Adrenal gland (tissue), 5 donors: ENCODE measurements around the gene QPCT.

Experiments used
- POLR2A ChIP-seq, 2 donors: fragments of 450-650 bp; IDR thresholded peaks; one replicate each; pipeline ENCODE4 v1.6.1; 2017; ENCODE audit warnings: antibody characterized with exemption in 2 of 2, mild to moderate bottlenecking in 2 of 2, moderate library complexity in 1 of 2
- TF ChIP-seq, protein P1 (sequence below), 6 experiments: fragments of 450-650 bp in 4 of 6; fragments of 200-600 bp in 2 of 6; sonication (generic) in 1 of 6; IDR thresholded peaks; 1 replicate in 5 of 6; 2 replicates in 1 of 6; pipeline versions ENCODE4 v1.5.1 to v1.8.0; 2016 to 2021; ENCODE audit warnings: antibody characterized with exemption in 6 of 6, mild to moderate bottlenecking in 2 of 6, moderate library complexity in 1 of 6
- donor health status: DM: no; HTN: no; CAD: no.

- TF ChIP-seq, protein P1, sequence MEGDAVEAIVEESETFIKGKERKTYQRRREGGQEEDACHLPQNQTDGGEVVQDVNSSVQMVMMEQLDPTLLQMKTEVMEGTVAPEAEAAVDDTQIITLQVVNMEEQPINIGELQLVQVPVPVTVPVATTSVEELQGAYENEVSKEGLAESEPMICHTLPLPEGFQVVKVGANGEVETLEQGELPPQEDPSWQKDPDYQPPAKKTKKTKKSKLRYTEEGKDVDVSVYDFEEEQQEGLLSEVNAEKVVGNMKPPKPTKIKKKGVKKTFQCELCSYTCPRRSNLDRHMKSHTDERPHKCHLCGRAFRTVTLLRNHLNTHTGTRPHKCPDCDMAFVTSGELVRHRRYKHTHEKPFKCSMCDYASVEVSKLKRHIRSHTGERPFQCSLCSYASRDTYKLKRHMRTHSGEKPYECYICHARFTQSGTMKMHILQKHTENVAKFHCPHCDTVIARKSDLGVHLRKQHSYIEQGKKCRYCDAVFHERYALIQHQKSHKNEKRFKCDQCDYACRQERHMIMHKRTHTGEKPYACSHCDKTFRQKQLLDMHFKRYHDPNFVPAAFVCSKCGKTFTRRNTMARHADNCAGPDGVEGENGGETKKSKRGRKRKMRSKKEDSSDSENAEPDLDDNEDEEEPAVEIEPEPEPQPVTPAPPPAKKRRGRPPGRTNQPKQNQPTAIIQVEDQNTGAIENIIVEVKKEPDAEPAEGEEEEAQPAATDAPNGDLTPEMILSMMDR (IDR thresholded peaks at IDR 0.05), result no peak
- TF ChIP-seq POLR2A (IDR thresholded peaks at IDR 0.05), result no peak
These were observed 19.9 kb downstream of the QPCT start for GRCh38 chr2:37364351-37364750.
